ENCODE measurements around the gene DPP9.
A peak's percentile ranks its signal among the peaks of the same experiment; 100 is the strongest.

DNA sequence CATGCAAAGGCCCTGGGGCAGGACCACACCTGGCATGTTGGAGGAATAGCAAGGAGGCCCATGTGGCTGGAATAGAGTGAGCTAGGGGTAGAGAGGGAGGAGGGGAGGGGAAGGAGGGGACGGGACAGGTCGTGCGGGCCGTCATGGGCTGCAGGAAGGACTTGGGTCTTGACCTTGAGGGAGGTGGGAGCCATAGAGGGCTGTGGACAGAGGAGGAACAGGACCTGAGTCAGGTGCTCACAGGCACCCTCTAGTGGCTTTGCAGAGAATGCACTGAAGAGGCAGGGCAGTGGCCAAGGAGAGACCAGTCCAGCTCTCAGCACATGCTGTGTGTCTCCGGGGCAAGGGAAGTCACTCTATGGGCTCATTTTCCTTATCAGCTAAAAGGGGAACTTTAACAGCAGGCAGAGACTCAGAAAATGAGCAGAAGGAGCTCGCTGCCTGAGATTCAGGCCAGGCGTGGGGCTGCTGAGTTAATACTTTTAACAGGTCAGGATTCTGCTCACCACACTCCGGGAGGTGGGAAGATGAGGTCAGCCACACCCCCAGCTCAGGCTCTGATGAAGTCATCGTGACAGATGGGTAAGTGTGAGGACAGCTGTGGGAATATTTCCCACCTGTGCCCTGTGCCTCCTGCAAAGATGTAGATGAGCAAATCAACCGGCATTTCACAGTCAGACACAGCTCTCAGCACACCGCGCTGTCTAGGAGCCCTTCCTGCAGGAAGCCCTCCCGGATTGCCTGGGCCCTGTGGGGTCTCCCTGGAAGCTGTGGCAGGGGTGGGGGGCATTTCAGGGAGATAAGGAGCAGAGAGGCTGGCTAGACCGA is 90.3 kb downstream of the DPP9 start:
- TF ChIP-seq, protein P1, sequence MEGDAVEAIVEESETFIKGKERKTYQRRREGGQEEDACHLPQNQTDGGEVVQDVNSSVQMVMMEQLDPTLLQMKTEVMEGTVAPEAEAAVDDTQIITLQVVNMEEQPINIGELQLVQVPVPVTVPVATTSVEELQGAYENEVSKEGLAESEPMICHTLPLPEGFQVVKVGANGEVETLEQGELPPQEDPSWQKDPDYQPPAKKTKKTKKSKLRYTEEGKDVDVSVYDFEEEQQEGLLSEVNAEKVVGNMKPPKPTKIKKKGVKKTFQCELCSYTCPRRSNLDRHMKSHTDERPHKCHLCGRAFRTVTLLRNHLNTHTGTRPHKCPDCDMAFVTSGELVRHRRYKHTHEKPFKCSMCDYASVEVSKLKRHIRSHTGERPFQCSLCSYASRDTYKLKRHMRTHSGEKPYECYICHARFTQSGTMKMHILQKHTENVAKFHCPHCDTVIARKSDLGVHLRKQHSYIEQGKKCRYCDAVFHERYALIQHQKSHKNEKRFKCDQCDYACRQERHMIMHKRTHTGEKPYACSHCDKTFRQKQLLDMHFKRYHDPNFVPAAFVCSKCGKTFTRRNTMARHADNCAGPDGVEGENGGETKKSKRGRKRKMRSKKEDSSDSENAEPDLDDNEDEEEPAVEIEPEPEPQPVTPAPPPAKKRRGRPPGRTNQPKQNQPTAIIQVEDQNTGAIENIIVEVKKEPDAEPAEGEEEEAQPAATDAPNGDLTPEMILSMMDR (IDR thresholded peaks at IDR 0.05; ENCODE audit: low read depth, low read length, poor library complexity, severe bottlenecking) = peak; percentile 87
- TF ChIP-seq EZH2phosphoT487 (IDR thresholded peaks at IDR 0.05; ENCODE audit: borderline replicate concordance, low read length) = no peak

Data from DOHH2 (cell line).